ENCODE data around the gene THAP4.
"Not testable (repeated sequence)": the region's sequence is repeated elsewhere in the genome, so short reads cannot be mapped to it uniquely, and the experiment has no call there.

Gene THAP4

DNA sequence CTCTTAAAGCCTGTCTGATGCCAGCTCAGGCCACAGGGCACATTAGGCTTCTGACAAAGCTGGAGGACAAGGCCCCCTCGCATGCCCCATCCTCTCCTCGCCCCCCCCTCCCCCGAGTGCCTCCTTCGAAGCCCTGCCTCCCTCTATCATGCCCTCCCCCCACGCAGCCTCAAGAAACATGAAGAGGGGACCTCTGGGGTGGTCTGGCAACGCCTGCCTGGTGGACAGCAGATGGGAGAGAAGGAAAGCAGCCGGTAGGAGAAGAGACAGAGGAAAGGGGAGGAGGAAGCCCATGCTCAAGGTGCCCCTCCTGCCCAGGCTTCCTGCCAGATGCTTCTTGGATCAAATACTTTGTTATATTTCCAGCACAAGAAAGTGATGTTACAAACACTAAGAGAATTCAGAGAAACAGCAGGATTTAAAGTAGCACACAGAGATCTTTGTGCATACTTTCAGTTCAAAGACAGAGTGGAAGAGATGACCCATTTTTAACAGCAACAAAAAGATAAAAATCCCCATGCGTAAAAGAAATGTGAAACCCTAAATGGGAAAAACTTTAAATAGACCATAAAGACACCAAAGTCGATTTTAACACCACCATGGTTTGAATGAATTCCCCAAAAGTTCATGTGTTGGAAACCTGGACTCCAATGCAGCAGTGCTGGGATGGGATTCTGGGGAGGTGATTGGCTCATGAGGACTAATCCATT lies 59.4 kb downstream of the THAP4 start:
- no peak for DNase-seq

DNA sequence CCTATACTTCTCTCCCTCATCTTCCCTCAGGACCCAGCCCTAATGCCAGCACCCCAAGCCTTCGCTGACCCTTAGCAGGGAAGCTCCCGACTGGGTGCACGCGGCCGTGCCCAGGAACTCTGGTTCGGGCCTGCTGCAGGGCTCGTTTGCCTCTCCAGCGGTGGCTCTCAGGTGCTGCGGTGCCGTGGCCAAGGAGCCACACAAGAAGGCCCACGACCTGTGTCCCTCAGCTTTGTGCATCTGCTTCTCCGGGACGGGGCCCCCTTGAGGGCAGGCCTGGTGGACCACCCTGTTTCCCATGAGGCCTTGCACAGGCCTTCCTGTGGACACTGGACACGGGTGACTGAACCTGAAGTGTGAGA lies 60.7 kb downstream of the THAP4 start:
- no peak for DNase-seq

DNA sequence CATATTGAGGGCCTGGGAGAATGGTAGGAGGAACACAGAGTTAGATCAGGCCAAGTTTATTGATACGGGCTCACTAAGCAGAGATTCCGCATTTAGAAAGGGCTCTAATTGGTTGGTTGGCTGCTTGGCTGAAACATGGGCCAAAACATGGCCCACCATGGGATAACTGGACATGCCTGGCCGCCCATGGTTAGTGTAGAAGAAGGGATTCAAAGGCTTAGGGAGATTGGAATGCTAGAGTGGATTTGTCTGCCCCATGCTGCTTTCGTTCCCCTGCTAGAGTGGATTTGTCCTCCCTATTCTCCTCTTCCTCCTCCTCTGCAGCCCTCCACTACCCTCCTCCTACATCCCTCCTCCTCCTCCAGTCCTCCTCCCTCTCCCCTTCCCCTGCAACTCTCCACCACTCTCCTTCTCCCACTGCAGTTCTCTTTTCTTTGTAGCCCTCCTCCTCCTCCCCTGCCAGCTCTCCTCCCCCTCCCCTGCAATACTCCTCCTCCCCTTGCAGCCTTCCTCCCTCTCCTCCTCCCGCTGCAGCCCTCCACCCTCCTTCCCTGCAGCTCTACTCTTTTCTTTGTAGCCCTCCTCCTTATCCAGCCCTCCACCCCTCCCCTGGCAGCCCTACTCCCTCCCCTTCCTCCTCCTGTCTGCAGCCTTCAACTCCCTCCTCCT lies 61.2 kb downstream of the THAP4 start:
- no peak for DNase-seq

DNA sequence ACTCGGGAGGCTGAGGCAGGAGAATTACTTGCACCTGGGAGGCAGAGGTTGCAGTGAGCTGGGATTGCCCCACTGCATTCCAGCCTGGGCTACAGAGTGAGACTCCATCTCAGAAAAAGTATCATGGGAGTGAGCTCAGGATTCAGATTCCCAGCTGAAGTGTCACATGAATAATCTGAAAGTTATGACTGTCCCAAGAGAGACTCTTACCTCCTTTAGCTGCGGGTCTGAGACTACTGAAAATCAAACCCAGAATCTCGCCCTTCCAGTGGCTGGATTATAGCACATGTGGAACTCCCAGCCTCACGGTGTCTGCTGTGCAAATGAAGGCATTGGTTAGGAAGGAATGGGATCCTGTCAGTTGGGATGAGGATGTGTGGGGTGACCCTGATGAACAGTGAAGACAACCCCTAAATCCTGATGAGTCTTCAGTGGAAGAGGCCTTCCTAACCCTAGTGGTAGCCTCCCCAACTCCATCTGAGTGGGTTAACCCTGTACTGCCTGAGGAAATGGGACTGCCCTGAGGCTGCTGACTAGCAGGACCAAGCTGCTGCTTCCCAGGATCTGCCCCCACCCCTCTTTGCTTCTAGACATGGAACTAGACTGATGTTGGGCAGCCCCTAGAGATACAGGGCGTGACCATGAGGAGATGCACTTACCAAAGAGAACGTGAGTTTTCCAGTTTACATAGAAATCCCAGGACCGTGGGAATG lies 61.9 kb downstream of the THAP4 start:
- no peak for DNase-seq

DNA sequence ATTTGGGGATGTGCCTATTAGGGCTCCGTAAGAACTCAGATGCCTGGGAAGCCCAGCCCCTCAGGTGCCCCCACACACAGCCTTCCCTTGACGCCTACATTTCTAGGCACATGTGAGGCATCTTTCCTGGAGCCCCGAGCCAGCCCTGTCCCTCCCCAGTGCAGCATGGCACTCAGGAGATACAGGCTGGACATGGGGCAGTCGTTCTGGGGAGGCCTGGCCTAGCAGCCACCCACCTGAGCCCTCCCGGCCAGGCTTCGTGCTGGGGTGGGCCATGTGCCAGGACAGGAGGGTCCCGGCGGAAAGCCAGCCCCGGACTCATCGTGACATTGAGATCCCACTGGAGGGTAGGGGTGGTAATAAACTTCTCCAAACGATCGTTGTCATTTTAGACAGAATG lies 63.2 kb downstream of the THAP4 start:
- no peak for DNase-seq

DNA sequence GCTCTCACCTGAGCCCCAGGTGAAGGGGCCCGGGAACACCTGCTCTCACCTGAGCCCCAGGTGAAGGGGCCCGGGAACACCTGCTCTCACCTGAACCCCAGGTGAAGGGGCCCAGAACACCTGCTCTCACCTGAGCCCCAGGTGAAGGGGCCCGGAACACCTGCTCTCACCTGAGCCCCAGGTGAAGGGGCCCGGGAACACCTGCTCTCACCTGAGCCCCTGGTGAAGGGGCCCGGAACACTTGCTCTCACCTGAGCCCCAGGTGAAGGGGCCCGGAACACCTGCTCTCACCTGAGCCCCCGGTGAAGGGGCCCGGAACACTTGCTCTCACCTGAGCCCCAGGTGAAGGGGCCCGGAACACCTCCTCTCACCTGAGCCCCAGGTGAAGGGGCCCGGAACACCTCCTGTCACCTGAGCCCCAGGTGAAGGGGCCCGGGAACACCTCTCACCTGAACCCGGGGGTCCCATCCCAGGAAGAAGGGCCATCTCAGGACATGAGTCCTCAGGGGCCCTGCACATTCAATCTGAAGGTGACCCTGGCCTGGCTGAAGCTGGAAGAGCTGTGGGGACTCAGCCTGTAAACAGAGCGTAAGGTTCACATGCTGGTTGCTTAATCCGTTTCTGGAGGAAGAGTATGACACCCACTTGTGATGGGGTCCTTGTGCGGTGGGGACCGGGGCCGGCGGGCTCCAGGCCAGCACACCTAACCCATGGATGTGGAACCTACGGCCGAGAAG lies 63.9 kb downstream of the THAP4 start:
- DNase-seq = not testable (repeated sequence)

DNA sequence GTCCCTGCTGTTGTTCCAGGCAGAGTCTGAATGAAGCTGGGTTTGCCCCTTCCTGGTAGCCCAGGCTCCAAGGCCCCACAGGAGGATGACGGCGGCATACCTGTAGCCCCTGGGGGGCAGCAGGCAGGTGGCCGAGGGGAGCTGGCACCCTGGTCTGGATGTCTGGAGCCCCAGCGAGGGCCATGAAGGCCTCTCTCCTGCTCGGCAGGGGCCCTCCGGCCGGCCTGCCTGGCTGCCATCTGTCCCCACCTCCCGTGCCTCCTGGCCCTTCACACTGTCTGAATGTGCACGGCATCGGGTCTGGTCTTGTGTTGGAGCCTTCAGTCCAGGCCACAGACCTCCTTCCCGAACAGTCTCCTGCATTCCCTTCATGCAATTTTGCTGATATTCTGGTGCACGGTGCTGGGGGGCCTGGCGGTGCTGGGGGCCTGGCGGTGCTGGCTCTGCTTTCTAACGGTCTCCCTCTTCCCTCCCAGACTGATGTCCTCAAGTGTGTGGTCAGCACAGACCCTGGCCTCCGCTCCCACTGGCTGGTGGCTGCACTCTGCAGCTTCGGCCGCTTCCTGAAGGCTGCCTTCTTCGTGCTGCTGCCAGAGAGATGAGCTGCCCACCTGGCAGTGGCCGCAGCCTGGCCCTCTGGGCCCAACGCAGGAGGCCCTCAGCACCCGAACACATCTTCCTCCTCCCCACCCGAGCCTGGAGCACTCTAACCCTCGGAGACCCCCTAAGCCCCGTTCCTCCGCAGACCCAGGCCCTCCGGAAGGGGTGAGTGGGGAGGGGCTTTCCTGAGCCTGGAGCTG lies 64.9 kb downstream of the THAP4 start:
- DNase-seq = no peak

DNA sequence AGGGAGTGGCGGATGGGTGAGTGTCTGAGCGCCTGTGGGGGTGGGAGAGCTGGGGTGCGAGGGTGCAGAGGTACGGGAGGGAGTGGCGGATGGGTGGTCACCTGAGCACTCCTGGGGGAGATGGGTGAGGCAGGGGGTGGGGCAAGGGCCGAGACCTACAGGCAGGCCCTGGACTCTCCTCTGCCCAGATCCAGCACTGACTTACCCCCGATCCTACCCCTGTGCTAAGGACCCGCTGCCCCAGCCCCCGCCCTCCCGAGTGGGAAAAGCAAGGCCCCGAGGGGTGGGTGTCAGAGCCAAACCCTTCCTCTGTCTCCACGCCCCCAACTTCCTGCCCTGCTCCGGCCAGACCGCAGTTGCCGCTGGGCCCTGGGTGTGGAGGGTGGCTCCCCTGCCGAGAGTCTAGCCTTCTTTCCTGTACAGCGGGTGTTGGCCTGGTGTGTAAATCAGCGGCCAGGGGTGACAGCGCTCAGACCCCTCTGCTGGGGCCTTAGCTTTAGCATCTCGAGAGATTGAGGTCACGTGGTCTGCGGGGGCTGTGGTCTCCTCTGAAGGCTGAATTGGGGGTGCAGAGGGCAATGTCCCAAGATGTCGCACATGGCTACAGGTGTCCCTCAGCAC lies 65.9 kb downstream of the THAP4 start:
- DNase-seq = no peak

DNA sequence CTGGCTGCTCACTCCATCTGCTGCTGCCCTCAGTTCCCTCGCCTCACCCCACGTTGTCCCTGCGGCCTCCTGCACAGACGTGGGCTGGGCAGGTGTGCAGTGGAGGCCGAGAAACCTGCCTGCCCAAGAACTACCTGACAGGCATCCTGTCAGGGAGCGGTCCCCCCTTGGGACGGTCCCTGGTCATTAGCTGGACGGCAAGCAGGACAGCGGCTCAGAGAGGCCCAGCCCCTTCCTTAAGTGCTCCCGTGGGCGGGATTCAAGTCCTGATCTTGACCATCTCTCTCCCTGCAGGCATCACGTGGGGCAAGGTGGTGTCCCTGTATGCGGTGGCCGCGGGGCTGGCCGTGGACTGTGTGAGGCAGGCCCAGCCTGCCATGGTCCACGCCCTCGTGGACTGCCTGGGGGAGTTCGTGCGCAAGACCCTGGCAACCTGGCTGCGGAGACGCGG lies 67.1 kb downstream of the THAP4 start:
- DNase-seq = no peak

DNA sequence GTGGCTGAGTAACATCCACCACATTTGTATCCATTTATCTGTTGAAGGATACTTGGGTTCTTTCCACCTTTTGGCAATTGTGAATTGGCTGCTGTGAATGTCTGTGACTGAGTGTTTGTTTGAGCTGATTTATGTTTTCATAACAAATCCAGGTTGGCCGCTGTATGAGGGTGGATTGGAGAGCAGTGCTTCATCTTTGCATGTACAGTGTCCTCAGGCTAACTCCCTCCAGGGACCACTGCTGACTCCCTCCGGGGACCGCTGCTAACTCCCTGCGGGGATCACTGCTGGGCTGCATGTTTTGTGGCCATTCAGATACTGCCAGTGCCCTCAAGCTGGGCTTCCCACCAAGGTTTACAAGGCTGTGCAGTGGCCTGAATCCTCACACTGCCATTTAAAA lies 68.2 kb downstream of the THAP4 start:
- DNase-seq = no peak

DNA sequence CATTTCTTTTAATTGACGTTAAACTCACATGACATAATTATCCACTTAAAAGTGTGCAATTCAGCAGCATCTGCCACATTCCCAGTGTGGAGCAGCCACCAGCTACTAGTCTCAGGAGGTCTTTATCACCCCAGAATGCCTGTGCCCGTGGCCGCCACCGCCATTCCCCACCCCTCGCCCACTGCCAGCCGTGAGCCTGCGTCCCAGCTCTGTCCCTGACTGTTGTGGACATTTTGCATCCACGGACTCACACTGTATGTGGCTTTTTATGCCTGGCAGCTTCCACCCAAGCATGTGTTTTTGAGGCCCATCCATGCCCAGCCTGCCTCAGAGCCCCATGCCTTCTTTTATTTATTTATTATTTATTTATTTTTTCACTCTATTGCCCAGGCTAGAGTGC lies 69.2 kb downstream of the THAP4 start:
- DNase-seq = no peak

DNA sequence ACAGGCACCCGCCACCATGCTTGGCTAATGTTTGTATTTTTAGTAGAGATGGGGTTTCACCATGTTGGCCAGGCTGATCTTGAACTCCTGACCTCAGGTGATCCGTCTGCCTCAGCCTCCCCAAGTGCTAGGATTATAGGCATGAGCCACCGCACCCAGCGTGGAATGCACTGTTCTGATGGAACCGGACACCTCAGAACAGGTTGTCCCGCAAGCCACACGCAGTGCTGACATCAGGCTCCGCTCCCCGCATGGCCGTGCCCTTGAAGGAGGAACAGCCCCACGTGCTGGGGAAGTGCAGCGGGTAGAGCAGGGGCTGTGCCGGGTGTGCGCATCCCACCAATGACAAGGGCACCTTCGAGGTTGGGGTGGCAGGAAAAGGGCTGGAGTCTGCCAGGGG lies 69.7 kb downstream of the THAP4 start:
- DNase-seq = not testable (repeated sequence)

DNA sequence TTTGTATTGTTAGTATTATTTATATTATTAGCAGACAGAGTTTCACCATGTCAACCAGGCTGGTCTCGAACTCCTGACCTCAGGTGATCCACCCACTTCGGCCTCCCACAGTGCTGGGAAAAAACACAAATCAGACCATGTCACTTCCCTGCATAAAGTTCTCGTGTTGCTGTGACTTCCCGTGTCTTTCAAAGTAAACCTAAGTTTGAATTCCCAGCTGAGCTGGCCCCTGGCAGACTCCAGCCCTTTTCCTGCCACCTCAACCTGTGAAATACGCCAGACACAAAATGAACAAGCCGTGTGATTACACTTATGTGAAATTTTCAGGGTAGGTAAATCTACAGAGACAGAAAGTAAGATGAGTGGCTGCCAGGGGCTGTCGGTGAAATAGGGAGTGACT lies 70.5 kb downstream of the THAP4 start:
- DNase-seq = no peak

DNA sequence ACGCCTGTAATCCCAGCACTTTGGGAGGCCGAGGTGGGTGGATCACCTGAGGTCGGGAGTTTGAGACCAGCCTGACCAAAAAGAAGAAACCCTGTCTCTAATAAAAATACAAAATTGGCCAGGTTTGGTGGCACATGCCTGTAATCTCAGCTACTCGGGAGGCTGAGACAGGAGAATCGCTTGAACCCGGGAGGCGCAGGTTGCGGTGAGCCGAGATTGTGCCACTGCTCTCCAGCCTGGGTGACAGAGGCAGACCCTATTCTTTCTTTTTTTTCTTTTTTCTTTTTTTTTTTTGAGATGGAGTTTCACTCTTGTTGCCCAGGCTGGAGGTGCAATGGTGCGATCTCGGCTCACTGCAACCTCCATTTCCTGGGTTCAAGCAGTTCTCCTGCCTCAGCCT lies 70.9 kb downstream of the THAP4 start:
- DNase-seq = not testable (repeated sequence)

DNA sequence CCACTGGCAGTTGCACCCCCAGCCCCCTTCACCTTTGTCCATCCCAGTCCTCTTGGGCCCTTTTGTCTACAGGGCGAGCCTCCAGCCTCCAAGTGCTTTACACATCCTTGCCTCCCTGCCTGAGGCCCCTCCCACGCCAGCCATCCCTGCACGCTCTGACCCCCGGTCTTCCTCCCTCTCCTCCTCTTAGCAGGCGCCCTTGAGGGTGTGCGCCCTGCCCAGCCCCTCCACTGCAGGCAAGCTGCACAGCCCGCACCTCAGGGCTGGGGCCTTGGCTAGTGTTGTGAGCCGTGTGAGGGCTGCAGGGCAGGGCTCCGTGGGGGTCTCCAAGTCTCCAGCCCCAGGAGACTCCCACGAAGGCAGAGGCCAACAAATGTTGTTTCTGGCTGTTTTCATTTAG lies 71.5 kb downstream of the THAP4 start:
- no peak for DNase-seq

DNA sequence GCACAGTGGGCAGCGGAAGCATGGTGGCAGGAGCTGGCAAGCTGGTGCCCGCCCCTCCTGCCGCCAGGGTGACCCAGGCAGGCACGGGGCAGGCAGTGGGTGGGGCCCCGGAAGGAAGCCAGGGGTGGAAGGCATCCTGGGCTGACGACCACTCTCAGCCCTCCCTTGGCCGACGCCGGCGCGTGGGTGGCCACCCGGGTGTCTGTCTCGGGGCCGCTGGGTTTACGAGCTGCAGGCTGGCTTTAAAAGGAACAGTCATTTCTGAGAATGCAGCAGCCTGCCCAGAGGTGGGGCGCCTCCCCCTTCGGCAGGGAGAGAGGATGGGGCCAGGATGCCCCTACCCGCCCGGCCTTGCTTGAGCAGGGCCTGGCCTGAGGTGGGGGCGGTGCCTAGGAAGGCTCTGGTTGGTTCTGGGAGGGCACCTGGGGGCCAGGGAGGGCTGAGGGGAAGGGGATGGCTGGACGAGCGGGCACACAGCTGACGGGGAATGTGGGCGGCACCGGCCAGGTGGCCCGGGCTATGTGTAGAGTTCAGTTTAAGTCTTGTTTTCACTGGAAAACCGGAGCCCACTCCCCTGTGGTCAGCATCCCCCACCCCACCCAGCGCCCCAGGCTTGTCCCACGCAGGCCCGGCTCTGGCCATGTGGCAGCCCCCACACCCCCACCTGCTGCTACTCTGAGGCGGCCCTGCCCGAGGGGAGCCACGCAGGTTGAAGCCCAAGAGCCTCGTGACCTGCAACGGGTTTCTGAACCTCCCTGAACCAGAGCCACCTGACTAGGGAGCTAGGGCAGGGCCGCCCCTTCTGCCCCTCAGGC lies 72.2 kb downstream of the THAP4 start:
- DNase-seq = no peak

DNA sequence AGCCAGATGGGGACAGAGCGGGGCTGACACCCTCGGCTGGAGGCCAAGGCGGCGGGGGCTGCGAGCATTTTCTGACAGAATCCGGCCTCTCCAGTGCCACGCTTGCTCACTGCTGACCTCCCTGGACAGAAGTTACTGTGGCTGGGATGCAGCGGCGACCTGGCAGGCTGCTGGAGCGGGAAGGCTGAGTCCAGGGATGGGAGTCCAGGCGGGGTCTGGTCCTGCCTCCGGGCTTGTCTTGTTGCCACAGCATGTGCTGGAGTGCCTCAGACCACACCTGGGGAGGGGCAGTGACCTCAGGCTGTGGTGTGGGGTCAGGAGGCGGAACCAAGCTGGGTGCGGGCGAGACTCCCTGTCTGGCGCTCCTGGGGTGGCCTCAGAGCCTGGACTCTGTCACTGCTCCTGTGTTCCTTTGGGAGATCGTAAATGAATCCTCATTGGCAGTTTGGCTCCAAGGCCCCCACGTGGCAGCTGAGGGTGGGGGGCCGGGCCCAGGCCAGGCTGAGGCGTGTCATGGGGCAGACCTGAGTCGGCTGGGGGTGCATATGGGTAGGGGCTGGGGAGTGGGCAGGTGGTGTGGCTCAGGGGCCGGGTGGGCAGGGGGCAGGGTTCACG lies 72.9 kb downstream of the THAP4 start:
- no peak for DNase-seq

DNA sequence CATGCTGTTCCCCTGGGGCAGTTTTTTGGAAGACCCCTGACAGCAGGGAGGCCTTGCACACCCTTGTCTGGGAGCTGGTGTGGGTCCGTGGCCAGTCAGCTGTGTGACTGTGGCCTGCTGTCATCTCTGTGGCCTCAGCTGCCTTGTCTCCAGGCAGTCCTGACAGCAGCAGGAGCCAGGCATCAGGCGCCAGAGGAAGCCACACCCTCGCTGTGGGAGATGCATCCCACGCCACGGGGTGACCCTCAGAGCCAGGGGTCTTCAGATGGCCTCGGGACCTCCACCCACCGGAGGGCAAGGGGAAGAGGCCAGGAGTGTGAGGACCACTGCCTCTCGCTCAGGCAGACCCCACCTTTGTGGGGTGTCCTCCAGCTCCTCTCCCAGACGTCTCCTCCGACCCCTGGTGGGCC lies 73.4 kb downstream of the THAP4 start:
- DNase-seq = no peak

DNA sequence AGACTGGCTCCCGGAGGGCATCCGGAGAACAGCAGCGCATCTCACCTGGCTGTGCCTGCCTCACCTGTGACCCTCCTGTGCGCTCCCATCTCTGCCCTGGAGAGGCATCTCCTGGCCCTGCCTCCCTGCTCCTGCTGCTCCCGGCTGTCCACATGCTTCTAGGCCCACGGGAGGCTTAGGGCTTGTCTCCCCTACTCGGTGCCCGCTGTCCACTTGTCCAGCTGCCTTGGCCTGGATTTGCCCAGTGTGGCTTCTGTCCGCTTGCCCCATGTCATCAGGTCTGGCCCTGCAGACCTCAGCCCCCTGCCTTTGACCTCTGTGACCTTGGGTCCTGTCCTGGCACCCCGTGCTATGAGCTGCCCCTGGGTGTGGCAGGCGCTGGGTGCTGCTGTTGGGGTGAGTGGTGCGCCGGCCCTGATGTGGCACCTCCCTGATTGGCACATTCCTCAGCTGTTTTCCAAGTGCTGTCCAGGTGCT lies 73.9 kb downstream of the THAP4 start:
- DNase-seq = no peak

DNA sequence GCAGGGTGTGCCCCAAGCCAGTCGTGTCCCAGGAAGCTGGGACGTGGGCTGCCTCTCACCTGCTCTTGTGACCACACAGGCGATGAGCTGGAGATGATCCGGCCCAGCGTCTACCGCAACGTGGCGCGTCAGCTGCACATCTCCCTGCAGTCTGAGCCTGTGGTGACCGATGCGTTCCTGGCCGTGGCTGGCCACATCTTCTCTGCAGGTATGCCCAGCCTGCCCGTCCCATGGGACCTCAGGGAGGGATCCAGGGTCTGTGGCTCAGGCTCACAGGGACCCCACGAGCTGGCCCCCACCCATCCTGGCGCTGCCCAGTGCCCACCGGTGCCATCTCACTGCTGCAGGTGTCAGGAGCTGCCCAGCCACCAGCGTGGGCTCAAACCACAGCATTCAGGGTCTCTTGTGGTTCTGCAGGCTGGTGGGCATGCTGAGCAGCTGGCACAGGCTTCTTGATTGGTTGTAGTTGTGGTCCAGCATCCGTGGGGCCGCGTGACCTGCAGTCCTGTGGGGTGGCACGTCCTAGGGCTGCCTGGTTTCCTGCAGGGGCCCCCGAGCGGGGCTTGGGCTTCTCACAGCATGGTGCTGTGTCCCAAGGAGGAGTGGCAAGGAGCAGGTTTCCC lies 74.6 kb downstream of the THAP4 start:
- no peak for DNase-seq

Data from activated CD8-positive, alpha-beta memory T cell treated with anti-CD3 and anti-CD28 coated beads, Interleukin-2, amount 50 U/mL, for 4 hours (primary cell).